SK-N-SH (cell line): ENCODE data around the gene GTF2H2C_2.
"Not testable (repeated sequence)": the region's sequence is repeated elsewhere in the genome, so short reads cannot be mapped to it uniquely, and the experiment has no call there.

Experiments used
- CTCF ChIA-PET: fragments of 300-600, 350-600 bp; formaldehyde crosslinking; extraction: SDS; loops from one replicate; lab custom pipeline; 2021; lab: Yijun Ruan, JAX
- POLR2A ChIA-PET: fragments of 350-600 bp; sonication (Branson Sonifier 250); formaldehyde crosslinking; extraction: SDS; loops from one replicate; lab custom pipeline; 2020; ENCODE audit warnings: antibody characterized with exemption, inconsistent platforms; lab: Yijun Ruan, JAX
- DNase-seq: peaks from one replicate; pipeline ENCODE4 v3.0.0; 2012
- H2AFZ ChIP-seq: fragments of 200-600 bp; sonication (generic); 2 replicates; pipeline ENCODE4 v1.8.1; 2016; ENCODE audit warnings: antibody characterized with exemption, mild to moderate bottlenecking, low read depth
- H3F3A ChIP-seq: fragments of 200-600 bp; sonication (generic); replicated peaks from 2 replicates; pipeline ENCODE3; 2016; ENCODE audit warnings: antibody characterized with exemption, mild to moderate bottlenecking; ENCODE audit not compliant: insufficient read depth
- H3K27ac ChIP-seq, 2 experiments: fragments of 200-500 bp in 1 of 2; fragments of 200-600 bp in 1 of 2; sonication (Bioruptor generic) in 1 of 2; sonication (generic), shearing (Covaris generic) in 1 of 2; 2 replicates each; pipeline versions ENCODE4 v1.5.1 to v1.6.1; 2014 to 2016; ENCODE audit warnings: low read depth in 2 of 2, inconsistent platforms in 1 of 2, low read length in 1 of 2, mild to moderate bottlenecking in 1 of 2, mixed read lengths in 1 of 2
- H3K27me3 ChIP-seq: fragments of 200-600 bp; sonication (generic), shearing (Covaris generic); 2 replicates; pipeline ENCODE4 v1.6.1; 2016; ENCODE audit warnings: mixed run types; ENCODE audit not compliant: insufficient read depth
- H3K36me3 ChIP-seq, 2 experiments: fragments of 200-500 bp in 1 of 2; fragments of 200-600 bp in 1 of 2; sonication (Bioruptor generic) in 1 of 2; sonication (generic) in 1 of 2; replicated peaks in 1 of 2; 2 replicates each; pipeline versions ENCODE3 to v1.5.1; 2014 to 2016; ENCODE audit warnings: low read length in 1 of 2, mild to moderate bottlenecking in 1 of 2; ENCODE audit not compliant: insufficient read depth in 2 of 2, control insufficient read depth in 1 of 2
- H3K4me1 ChIP-seq, 2 experiments: fragments of 200-500 bp in 1 of 2; fragments of 200-600 bp in 1 of 2; sonication (Bioruptor generic) in 1 of 2; sonication (generic), shearing (Covaris generic) in 1 of 2; 2 replicates each; pipeline versions ENCODE4 v1.5.1 to v1.6.1; 2014 to 2016; ENCODE audit warnings: low read depth in 1 of 2, low read length in 1 of 2, mixed run types in 1 of 2; ENCODE audit not compliant: insufficient read depth in 2 of 2, control insufficient read depth in 1 of 2
- H3K4me2 ChIP-seq: fragments of 200-600 bp; sonication (generic), shearing (Covaris generic); 2 replicates; pipeline ENCODE4 v1.6.1; 2017; ENCODE audit warnings: mixed run types
- H3K4me3 ChIP-seq, 2 experiments: fragments of 200-500 bp in 1 of 2; fragments of 200-600 bp in 1 of 2; sonication (Bioruptor generic) in 1 of 2; sonication (generic), shearing (Covaris generic) in 1 of 2; 2 replicates each; pipeline versions ENCODE4 v1.5.1 to v1.8.1; 2014 to 2016; ENCODE audit warnings: low read depth in 2 of 2, inconsistent platforms in 1 of 2, low read length in 1 of 2, mild to moderate bottlenecking in 1 of 2, mixed read lengths in 1 of 2, moderate library complexity in 1 of 2
- H3K79me2 ChIP-seq: fragments of 200-600 bp; sonication (generic); 2 replicates; pipeline ENCODE4 v1.8.1; 2017; ENCODE audit warnings: mild to moderate bottlenecking; ENCODE audit not compliant: insufficient read depth
- H3K9ac ChIP-seq: fragments of 200-600 bp; sonication (generic); 2 replicates; pipeline ENCODE4 v1.6.1; 2017; ENCODE audit warnings: mixed run types
- H3K9me2 ChIP-seq: fragments of 200-600 bp; sonication (generic); 2 replicates; pipeline ENCODE4 v1.6.1; 2017; ENCODE audit warnings: mixed run types
- H3K9me3 ChIP-seq: fragments of 200-600 bp; sonication (generic); 2 replicates; pipeline ENCODE4 v1.6.1; 2017; ENCODE audit warnings: mixed run types, mild to moderate bottlenecking, moderate library complexity
- H4K20me1 ChIP-seq: fragments of 200-600 bp; sonication (generic); 2 replicates; pipeline ENCODE4 v1.6.1; 2017; ENCODE audit warnings: mild to moderate bottlenecking, mixed run types; ENCODE audit not compliant: insufficient read depth
- WGBS: methylation state at CpG from one replicate; pipeline ENCODE4 v1.1.6; 2017; ENCODE audit warnings: low lambda C conversion rate; 5-methylcytosine and 5-hydroxymethylcytosine counted together

GTF2H2C_2 gene

GRCh38 chr5:70451249-70451984 is 36.2 kb downstream of the GTF2H2C_2 start:
- POLR2A ChIA-PET, H3K9me3 ChIP-seq, DNase-seq, H3K9ac ChIP-seq, H3K4me2 ChIP-seq, H3F3A ChIP-seq, H3K27me3 ChIP-seq, H3K36me3 ChIP-seq, H2AFZ ChIP-seq, H3K4me1 ChIP-seq, CTCF ChIA-PET, H3K9me2 ChIP-seq, H3K27ac ChIP-seq, H3K79me2 ChIP-seq, H3K4me3 ChIP-seq, H4K20me1 ChIP-seq: not testable (repeated sequence)
- no CpG with 5 or more reads among the region's 7 CpGs for WGBS

DNA sequence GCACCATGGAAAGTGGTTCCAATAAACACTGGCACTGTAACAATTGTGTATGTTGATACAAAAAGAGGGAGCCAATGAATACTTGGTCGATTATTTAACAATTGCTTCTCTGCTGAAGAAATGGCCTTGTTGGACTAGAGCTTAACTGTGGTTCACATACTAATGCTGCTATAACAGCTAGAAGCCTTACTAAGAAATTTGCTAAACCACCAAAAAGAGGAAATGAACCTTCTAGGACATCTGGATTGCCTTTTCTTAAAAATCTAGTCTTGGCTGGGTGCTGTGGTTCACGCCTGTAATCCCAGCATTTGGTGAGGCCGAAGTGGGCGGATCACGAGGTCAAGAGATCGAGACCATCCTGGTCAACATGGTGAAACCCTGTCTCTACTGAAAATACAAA is 41.9 kb downstream of the GTF2H2C_2 start:
- H3K27ac ChIP-seq, H4K20me1 ChIP-seq, H3K4me1 ChIP-seq, H3K9ac ChIP-seq, DNase-seq, H3K9me3 ChIP-seq, H3K79me2 ChIP-seq, POLR2A ChIA-PET, H3F3A ChIP-seq, H3K27me3 ChIP-seq, H3K36me3 ChIP-seq, H2AFZ ChIP-seq, H3K4me3 ChIP-seq, H3K9me2 ChIP-seq, CTCF ChIA-PET, H3K4me2 ChIP-seq: not testable (repeated sequence)
- WGBS = no CpG with 5 or more reads among the region's 6 CpGs

GRCh38 chr5:70459188-70459587 is 44.0 kb downstream of the GTF2H2C_2 start:
- CTCF ChIA-PET, H4K20me1 ChIP-seq, H3K9ac ChIP-seq, H3K4me1 ChIP-seq, H3K79me2 ChIP-seq, H3K27ac ChIP-seq, H3K27me3 ChIP-seq, H3K4me2 ChIP-seq, DNase-seq, H3K36me3 ChIP-seq, H3F3A ChIP-seq, H3K4me3 ChIP-seq, POLR2A ChIA-PET, H3K9me3 ChIP-seq, H3K9me2 ChIP-seq, H2AFZ ChIP-seq: not testable (repeated sequence)
- no CpG with 5 or more reads among the region's 13 CpGs for whole genome bisulfite sequencing

DNA sequence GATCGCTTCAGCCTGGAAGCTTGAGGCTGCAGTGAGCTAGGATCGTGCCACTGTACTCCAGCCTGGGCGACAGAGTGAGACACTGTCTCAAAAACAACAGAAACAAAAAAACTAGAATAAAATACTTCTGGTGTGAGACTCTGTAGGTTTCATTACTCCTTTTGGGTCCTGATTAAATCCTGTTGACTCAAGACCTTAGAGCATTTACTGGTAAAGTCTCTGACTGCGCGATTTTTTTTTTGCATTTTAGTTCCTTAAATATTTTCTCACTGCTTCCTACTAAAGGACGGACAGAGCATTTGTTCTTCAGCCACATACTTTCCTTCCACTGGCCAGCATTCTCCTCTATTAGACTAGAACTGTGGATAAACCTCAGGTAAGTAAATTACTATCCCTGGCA is 46.8 kb downstream of the GTF2H2C_2 start:
- H3K27me3 ChIP-seq, CTCF ChIA-PET, H3K79me2 ChIP-seq, DNase-seq, H3K9ac ChIP-seq, H3K4me3 ChIP-seq, H3K9me3 ChIP-seq, H3K4me2 ChIP-seq, H3K4me1 ChIP-seq, H3F3A ChIP-seq, H3K36me3 ChIP-seq, POLR2A ChIA-PET, H2AFZ ChIP-seq, H3K27ac ChIP-seq, H3K9me2 ChIP-seq, H4K20me1 ChIP-seq: not testable (repeated sequence)
- WGBS = no CpG with 5 or more reads among the region's 6 CpGs

DNA sequence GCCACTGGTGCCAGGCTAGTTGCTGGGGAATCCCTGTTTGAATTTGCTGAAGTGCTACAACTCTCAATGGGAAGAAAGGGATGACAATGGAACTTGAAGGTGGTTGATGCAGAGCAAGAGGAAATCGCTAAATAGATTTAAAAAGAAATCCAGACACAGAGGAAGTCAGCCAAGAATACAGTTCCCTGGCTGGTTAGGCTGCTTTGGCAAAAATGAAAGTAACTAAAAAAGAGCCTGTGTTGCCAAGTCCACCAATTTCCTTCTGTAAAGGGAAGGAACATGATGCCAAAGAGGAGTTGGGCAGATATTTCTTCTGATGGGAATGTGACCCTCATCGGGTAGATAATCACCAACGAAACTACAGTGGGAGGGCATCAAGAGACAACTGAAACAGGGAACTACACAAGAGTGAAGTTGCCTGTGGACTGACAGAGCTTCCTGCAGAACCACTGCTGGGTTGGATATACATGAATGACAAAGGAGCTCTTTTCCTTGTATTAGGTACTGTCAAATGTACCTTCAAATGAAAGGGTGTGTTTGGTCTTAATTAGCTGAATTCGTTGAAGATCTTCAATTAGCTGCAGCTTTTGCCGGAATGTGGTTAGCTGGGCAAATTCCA is 49.0 kb downstream of the GTF2H2C_2 start:
- no CpG with 5 or more reads among the region's 5 CpGs for WGBS

GRCh38 chr5:70469926-70470509 is 54.9 kb downstream of the GTF2H2C_2 start:
- H2AFZ ChIP-seq, DNase-seq, H3K9me2 ChIP-seq, H3K4me1 ChIP-seq, H3K4me3 ChIP-seq, CTCF ChIA-PET, H3K27me3 ChIP-seq, H3K27ac ChIP-seq, H3F3A ChIP-seq, H3K4me2 ChIP-seq, H4K20me1 ChIP-seq, H3K9me3 ChIP-seq, POLR2A ChIA-PET, H3K9ac ChIP-seq, H3K79me2 ChIP-seq, H3K36me3 ChIP-seq: not testable (repeated sequence)
- WGBS = no CpG with 5 or more reads among the region's 7 CpGs

More for the DNA sequence above, 49.0 kb downstream of the GTF2H2C_2 start:
- DNase-seq, H3K4me2 ChIP-seq, H3K9ac ChIP-seq, H3K4me3 ChIP-seq, H3K36me3 ChIP-seq, H3K4me1 ChIP-seq, POLR2A ChIA-PET, CTCF ChIA-PET, H3K9me3 ChIP-seq, H4K20me1 ChIP-seq, H3K27ac ChIP-seq, H2AFZ ChIP-seq, H3F3A ChIP-seq, H3K79me2 ChIP-seq, H3K27me3 ChIP-seq, H3K9me2 ChIP-seq: not testable (repeated sequence)
